ENCODE measurements around the gene ALPK1. TPM values are rescaled to one million over a fixed set of nuclear protein-coding genes. Genes with fewer than 3 reads are reported as not detected.

The ALPK1 gene
- total and polyA plus RNA-seq, 2 experiments from 2014 or later: 0.10 to 0.49 TPM

DNA sequence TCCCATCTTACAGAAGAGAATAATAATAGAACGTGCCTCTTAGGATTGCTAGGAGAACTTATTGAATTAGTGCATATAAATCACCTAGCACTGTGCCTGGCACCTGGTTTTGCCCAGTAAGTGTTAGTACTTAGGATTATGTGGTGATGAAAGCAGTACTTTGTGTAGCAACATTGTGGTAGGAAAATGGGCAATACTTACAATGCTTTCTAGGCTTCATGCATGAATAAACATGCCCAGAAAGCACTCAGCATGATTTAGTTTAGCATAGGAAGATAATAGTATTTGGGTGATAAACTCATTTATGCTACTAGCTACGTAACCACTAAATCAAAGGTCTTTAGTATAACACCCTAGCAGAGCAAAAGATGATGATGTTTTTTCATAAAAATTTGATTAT lies 113.2 kb downstream of the ALPK1 start (continued):
- no peak for TF ChIP-seq REST (IDR thresholded peaks at IDR 0.05; ENCODE audit: unreplicated experiment)

- Histone ChIP-seq H2AFZ (no peak overlapping the region), H4K20me1 (replicated peaks; ENCODE audit: insufficient read depth) (no peaks in the 10 kb centered on the region)
- no peak overlapping the region for H3K27ac Mint-ChIP-seq
- TF ChIP-seq, protein P1, sequence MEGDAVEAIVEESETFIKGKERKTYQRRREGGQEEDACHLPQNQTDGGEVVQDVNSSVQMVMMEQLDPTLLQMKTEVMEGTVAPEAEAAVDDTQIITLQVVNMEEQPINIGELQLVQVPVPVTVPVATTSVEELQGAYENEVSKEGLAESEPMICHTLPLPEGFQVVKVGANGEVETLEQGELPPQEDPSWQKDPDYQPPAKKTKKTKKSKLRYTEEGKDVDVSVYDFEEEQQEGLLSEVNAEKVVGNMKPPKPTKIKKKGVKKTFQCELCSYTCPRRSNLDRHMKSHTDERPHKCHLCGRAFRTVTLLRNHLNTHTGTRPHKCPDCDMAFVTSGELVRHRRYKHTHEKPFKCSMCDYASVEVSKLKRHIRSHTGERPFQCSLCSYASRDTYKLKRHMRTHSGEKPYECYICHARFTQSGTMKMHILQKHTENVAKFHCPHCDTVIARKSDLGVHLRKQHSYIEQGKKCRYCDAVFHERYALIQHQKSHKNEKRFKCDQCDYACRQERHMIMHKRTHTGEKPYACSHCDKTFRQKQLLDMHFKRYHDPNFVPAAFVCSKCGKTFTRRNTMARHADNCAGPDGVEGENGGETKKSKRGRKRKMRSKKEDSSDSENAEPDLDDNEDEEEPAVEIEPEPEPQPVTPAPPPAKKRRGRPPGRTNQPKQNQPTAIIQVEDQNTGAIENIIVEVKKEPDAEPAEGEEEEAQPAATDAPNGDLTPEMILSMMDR (conservative IDR thresholded peaks at IDR 0.05; ENCODE audit: low read depth in 2 of 2): no peak
- TF ChIP-seq, protein P2, sequence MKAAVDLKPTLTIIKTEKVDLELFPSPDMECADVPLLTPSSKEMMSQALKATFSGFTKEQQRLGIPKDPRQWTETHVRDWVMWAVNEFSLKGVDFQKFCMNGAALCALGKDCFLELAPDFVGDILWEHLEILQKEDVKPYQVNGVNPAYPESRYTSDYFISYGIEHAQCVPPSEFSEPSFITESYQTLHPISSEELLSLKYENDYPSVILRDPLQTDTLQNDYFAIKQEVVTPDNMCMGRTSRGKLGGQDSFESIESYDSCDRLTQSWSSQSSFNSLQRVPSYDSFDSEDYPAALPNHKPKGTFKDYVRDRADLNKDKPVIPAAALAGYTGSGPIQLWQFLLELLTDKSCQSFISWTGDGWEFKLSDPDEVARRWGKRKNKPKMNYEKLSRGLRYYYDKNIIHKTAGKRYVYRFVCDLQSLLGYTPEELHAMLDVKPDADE (IDR thresholded peaks at IDR 0.05): no peak
- TF ChIP-seq NANOG (IDR thresholded peaks at IDR 0.05; ENCODE audit: borderline replicate concordance) (no peak), ZNF114 (CRISPR knock-in tag; IDR thresholded peaks at IDR 0.05) (no peak), ZNF331 (CRISPR knock-in tag; IDR thresholded peaks at IDR 0.05; ENCODE audit: low read depth) (no peak), EZH2 (IDR thresholded peaks at IDR 0.05; ENCODE audit: low read depth, unreplicated experiment) (no peak), REST (IDR thresholded peaks at IDR 0.05; ENCODE audit: unreplicated experiment) (no peak)
- TF ChIP-seq, protein P3, sequence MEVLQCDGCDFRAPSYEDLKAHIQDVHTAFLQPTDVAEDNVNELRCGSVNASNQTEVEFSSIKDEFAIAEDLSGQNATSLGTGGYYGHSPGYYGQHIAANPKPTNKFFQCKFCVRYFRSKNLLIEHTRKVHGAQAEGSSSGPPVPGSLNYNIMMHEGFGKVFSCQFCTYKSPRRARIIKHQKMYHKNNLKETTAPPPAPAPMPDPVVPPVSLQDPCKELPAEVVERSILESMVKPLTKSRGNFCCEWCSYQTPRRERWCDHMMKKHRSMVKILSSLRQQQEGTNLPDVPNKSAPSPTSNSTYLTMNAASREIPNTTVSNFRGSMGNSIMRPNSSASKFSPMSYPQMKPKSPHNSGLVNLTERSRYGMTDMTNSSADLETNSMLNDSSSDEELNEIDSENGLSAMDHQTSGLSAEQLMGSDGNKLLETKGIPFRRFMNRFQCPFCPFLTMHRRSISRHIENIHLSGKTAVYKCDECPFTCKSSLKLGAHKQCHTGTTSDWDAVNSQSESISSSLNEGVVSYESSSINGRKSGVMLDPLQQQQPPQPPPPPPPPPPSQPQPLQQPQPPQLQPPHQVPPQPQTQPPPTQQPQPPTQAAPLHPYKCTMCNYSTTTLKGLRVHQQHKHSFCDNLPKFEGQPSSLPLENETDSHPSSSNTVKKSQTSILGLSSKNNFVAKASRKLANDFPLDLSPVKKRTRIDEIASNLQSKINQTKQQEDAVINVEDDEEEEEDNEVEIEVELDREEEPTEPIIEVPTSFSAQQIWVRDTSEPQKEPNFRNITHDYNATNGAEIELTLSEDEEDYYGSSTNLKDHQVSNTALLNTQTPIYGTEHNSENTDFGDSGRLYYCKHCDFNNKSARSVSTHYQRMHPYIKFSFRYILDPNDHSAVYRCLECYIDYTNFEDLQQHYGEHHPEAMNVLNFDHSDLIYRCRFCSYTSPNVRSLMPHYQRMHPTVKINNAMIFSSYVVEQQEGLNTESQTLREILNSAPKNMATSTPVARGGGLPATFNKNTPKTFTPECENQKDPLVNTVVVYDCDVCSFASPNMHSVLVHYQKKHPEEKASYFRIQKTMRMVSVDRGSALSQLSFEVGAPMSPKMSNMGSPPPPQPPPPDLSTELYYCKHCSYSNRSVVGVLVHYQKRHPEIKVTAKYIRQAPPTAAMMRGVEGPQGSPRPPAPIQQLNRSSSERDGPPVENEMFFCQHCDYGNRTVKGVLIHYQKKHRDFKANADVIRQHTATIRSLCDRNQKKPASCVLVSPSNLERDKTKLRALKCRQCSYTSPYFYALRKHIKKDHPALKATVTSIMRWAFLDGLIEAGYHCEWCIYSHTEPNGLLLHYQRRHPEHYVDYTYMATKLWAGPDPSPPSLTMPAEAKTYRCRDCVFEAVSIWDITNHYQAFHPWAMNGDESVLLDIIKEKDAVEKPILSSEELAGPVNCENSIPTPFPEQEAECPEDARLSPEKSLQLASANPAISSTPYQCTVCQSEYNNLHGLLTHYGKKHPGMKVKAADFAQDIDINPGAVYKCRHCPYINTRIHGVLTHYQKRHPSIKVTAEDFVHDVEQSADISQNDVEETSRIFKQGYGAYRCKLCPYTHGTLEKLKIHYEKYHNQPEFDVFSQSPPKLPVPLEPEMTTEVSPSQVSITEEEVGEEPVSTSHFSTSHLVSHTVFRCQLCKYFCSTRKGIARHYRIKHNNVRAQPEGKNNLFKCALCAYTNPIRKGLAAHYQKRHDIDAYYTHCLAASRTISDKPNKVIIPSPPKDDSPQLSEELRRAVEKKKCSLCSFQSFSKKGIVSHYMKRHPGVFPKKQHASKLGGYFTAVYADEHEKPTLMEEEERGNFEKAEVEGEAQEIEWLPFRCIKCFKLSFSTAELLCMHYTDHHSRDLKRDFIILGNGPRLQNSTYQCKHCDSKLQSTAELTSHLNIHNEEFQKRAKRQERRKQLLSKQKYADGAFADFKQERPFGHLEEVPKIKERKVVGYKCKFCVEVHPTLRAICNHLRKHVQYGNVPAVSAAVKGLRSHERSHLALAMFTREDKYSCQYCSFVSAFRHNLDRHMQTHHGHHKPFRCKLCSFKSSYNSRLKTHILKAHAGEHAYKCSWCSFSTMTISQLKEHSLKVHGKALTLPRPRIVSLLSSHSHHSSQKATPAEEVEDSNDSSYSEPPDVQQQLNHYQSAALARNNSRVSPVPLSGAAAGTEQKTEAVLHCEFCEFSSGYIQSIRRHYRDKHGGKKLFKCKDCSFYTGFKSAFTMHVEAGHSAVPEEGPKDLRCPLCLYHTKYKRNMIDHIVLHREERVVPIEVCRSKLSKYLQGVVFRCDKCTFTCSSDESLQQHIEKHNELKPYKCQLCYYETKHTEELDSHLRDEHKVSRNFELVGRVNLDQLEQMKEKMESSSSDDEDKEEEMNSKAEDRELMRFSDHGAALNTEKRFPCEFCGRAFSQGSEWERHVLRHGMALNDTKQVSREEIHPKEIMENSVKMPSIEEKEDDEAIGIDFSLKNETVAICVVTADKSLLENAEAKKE (CRISPR knock-in tag; IDR thresholded peaks at IDR 0.05): no peak
Measured at GRCh38 chr4:112410804-112411203, 113.6 kb downstream of the ALPK1 start.

More at GRCh38 chr4:112410804-112411203, 113.6 kb downstream of the ALPK1 start:
- Mint-ChIP-seq H3K4me1 (peaks cover 25% of the 10 kb centered on the region), H3K27me3 (ENCODE audit: insufficient read depth, low read depth, poor library complexity) (peaks cover 10% of the 10 kb centered on the region), H3K36me3 (ENCODE audit: low read depth) (no peaks in the 10 kb centered on the region), H3K4me3 (no peak overlapping the region), H3K9me3 (no peaks in the 10 kb centered on the region)
- Histone ChIP-seq H3K4me1 (ENCODE audit: insufficient read depth) (peaks cover 23% of the 10 kb centered on the region), H3K4me2 (no peak overlapping the region), H3K4me3 (no peak overlapping the region), H3K27me3 (ENCODE audit: insufficient read depth) (0 out of 2 replicates have a peak, but pooled peaks cover 4% of the 10 kb centered on the region), H3F3A (replicated peaks; ENCODE audit: low read depth) (peaks cover 4% of the 10 kb centered on the region; the same call in 1 of the 2 replicates), H3K36me3 (ENCODE audit: insufficient read depth) (no peaks in the 10 kb centered on the region), H3K27ac (ENCODE audit: low read depth) (no peak overlapping the region), H3K79me2 (replicated peaks; ENCODE audit: insufficient read depth) (no peaks in the 10 kb centered on the region), H3K9me2 (ENCODE audit: insufficient read depth) (peaks cover 5% of the 10 kb centered on the region; the same call in 1 of the 2 replicates)
- no peak for DNase-seq (ENCODE audit: low spot score)
- no peak for ATAC-seq

Data from GM23338 (cell line).